PC-9 (cell line): ENCODE data around the gene NCOA3. TPM values are rescaled to one million over a fixed set of nuclear protein-coding genes. Genes with fewer than 3 reads are reported as not detected.

Source experiments
- BruUV-seq: library from RNA; stranded (reverse); fragments of 400-500 nt; replicated peaks from 2 replicates; lab custom pipeline; 2021; lab: Mats Ljungman, UMichigan
- CTCF ChIA-PET: fragments of 300-600 bp; sonication (Branson Sonifier 250); formaldehyde crosslinking; loops from one replicate; lab custom pipeline; 2022; ENCODE audit warnings: antibody characterized with exemption; lab: Charles Lee
- POLR2A ChIA-PET: fragments of 300-600 bp; sonication (Branson Sonifier 250); formaldehyde crosslinking; loops from one replicate; lab custom pipeline; 2022; ENCODE audit warnings: antibody characterized with exemption; ENCODE audit not compliant: unreplicated experiment; lab: Charles Lee
- DNase-seq, 2 experiments: peaks; one replicate each; pipeline versions ENCODE4 v3.0.0 to v3.0.0-alpha.2; 2015 to 2022; ENCODE audit warnings: mixed read lengths in 1 of 2
- H2AFZ ChIP-seq: fragments of 200-600 bp; sonication (generic); 2 replicates; pipeline ENCODE4 v1.8.1; 2017; ENCODE audit warnings: antibody characterized with exemption
- H3F3A ChIP-seq: fragments of 200-600 bp; sonication (generic); 2 replicates; pipeline ENCODE4 v1.8.1; 2017; ENCODE audit warnings: antibody characterized with exemption, mild to moderate bottlenecking, low read depth; ENCODE audit not compliant: insufficient read depth
- H3K27ac ChIP-seq: fragments of 200-600 bp; sonication (generic); 2 replicates; pipeline ENCODE4 v1.6.1; 2016; ENCODE audit warnings: mixed run types
- H3K27me3 ChIP-seq: fragments of 200-600 bp; sonication (generic); 2 replicates; pipeline ENCODE4 v1.6.1; 2016; ENCODE audit warnings: low read depth, mixed run types; ENCODE audit not compliant: insufficient read depth
- H3K36me3 ChIP-seq: fragments of 200-600 bp; sonication (generic); 2 replicates; pipeline ENCODE4 v1.6.1; 2016; ENCODE audit warnings: low read depth, mixed run types
- H3K4me1 ChIP-seq: fragments of 200-600 bp; sonication (generic); replicated peaks from 2 replicates; pipeline ENCODE4 v1.6.1; 2016; ENCODE audit warnings: mixed run types; ENCODE audit not compliant: insufficient read depth
- H3K4me2 ChIP-seq: fragments of 200-600 bp; sonication (generic); 2 replicates; pipeline ENCODE4 v1.6.1; 2017; ENCODE audit warnings: mixed run types
- H3K4me3 ChIP-seq: fragments of 200-600 bp; sonication (generic); 2 replicates; pipeline ENCODE4 v1.6.1; 2016; ENCODE audit warnings: mixed run types
- H3K79me2 ChIP-seq: fragments of 200-600 bp; sonication (generic); 2 replicates; pipeline ENCODE4 v1.6.1; 2017; ENCODE audit warnings: low read depth, mixed run types
- H3K9me2 ChIP-seq: fragments of 200-600 bp; sonication (generic); 2 replicates; pipeline ENCODE4 v1.8.1; 2017; ENCODE audit warnings: mild to moderate bottlenecking; ENCODE audit not compliant: insufficient read depth
- H3K9me3 ChIP-seq: fragments of 200-600 bp; sonication (generic); 2 replicates; pipeline ENCODE4 v1.8.1; 2016; ENCODE audit warnings: low read depth; ENCODE audit not compliant: insufficient read depth
- H4K20me1 ChIP-seq: fragments of 200-600 bp; sonication (generic); 2 replicates; pipeline ENCODE4 v1.8.1; 2017; ENCODE audit not compliant: insufficient read depth
- EZH2 ChIP-seq: fragments of 200-600 bp; sonication (generic); IDR thresholded peaks from 2 replicates; pipeline ENCODE4 v1.8.0; 2017; ENCODE audit warnings: antibody characterized with exemption, low read depth
- intact Hi-C: fragments of 100-400 bp; cut with micrococcal nuclease; formaldehyde crosslinking; loops from one replicate; pipeline ENCODE4 v1.10.0; 2022; ENCODE audit not compliant: unreplicated experiment
- total RNA-seq: library from RNA; stranded (reverse); gene quantifications from 2 replicates; pipeline ENCODE4 v1.2.3, GENCODE V29; 2021
- TF ChIP-seq, protein P1 (sequence below): fragments of 200-600 bp; sonication (generic); conservative IDR thresholded peaks from 2 replicates; pipeline ENCODE4 v1.6.1; 2017; ENCODE audit warnings: mixed run types, antibody characterized with exemption, mild to moderate bottlenecking, moderate library complexity

Gene NCOA3
- total RNA-seq, 1 experiment from 2014 or later: 78.0 TPM

DNA sequence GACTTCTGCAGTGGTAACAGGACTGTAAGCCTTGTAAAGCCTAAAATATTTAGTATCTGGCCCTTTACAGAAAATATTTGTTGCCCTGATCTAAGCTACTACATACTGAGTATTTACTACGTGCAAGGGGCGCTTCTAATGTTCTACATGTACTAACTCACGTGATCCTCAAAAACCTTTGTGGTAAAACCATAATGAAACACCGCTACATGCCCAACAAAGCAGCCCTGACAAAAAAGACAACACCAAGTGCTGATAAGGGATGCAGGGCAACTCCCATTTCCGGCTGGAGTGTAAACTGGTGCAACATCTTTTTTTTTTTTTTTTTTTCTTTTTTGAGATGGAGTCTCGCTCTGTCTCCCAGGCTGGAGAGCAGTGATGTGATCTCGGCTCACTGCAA lies 198.6 kb downstream of the NCOA3 start:
- no peak for TF ChIP-seq EZH2
- POLR2A ChIA-PET: no interaction called here
- intact Hi-C loops: no loop called here
- CTCF ChIA-PET: no interaction called here
- H3K27ac ChIP-seq: no peak overlapping the region
- no peak for DNase-seq
- H3K9me2 ChIP-seq: no peaks in the 10 kb centered on the region
- peaks cover 85% of the 10 kb centered on the region for H3K36me3 ChIP-seq
- no peaks in the 10 kb centered on the region for H3K27me3 ChIP-seq
- peaks cover 95% of the 10 kb centered on the region for H4K20me1 ChIP-seq
- peaks cover 86% of the 10 kb centered on the region for H3F3A ChIP-seq
- BruUV-seq: no TSS peak
- no peak overlapping the region for H2AFZ ChIP-seq
- peaks cover 93% of the 10 kb centered on the region for H3K79me2 ChIP-seq
- H3K4me1 ChIP-seq: no peaks in the 10 kb centered on the region
- no peaks in the 10 kb centered on the region for H3K9me3 ChIP-seq
- H3K4me2 ChIP-seq: no peak overlapping the region
- H3K4me3 ChIP-seq: no peak overlapping the region

DNA sequence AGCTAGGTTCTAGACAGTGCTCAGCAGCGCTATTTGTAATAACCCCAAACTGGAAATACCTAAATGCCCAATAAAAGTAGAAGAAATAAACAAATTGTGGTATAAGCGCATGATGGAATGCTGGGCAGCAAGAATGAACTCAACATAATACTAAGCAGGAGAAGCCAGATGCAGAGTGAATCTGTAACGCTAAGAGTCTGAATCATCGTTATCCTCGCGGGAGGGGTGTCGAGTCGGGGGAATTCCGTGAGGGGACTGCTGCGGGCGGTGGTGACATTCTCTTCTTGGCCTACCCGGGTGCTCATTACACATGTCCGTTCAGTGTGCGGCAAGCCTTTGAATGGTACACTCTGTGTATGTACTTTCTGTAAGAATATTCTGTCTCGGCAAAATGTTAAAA lies 199.9 kb downstream of the NCOA3 start:
- POLR2A ChIA-PET: no interaction called here
- Histone ChIP-seq H3K36me3 (peaks cover 85% of the 10 kb centered on the region), H3K4me1 (no peaks in the 10 kb centered on the region), H3K27me3 (no peaks in the 10 kb centered on the region), H3K9me3 (no peaks in the 10 kb centered on the region), H2AFZ (no peak overlapping the region), H3F3A (peaks cover 85% of the 10 kb centered on the region), H3K9me2 (no peaks in the 10 kb centered on the region), H3K27ac (no peak overlapping the region), H4K20me1 (peaks cover 95% of the 10 kb centered on the region), H3K79me2 (peaks cover 94% of the 10 kb centered on the region), H3K4me3 (no peak overlapping the region), H3K4me2 (no peak overlapping the region)
- CTCF ChIA-PET: no interaction called here
- no TSS peak for BruUV-seq
- intact Hi-C loops: no loop called here
- no peak for DNase-seq
- TF ChIP-seq EZH2: no peak
- TF ChIP-seq, protein P1, sequence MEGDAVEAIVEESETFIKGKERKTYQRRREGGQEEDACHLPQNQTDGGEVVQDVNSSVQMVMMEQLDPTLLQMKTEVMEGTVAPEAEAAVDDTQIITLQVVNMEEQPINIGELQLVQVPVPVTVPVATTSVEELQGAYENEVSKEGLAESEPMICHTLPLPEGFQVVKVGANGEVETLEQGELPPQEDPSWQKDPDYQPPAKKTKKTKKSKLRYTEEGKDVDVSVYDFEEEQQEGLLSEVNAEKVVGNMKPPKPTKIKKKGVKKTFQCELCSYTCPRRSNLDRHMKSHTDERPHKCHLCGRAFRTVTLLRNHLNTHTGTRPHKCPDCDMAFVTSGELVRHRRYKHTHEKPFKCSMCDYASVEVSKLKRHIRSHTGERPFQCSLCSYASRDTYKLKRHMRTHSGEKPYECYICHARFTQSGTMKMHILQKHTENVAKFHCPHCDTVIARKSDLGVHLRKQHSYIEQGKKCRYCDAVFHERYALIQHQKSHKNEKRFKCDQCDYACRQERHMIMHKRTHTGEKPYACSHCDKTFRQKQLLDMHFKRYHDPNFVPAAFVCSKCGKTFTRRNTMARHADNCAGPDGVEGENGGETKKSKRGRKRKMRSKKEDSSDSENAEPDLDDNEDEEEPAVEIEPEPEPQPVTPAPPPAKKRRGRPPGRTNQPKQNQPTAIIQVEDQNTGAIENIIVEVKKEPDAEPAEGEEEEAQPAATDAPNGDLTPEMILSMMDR: no peak

DNA sequence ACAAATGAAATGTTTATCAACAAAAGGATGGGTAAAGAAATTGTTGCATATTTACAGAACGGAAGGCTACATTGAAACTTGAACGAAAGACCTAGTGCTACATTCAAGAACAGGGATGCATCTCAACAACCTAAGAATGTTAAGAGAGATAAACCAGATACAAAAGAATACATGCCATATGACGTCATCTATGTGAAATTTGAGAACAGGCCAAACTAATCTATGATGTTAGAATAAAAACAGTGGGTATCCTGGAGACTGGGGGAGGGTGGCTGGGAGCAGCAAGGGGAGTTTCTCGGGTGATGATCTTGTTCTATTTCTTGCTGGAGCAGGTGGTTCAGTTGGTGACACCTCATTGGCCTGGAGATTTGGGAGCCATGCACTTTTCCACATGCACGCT lies 202.1 kb downstream of the NCOA3 start:
- CTCF ChIA-PET: no interaction called here
- H3K79me2 ChIP-seq: peaks cover 93% of the 10 kb centered on the region
- peaks cover 97% of the 10 kb centered on the region for H4K20me1 ChIP-seq
- intact Hi-C loops: no loop called here
- H3K36me3 ChIP-seq: peaks cover 76% of the 10 kb centered on the region
- no peak overlapping the region for H3K4me2 ChIP-seq
- no peaks in the 10 kb centered on the region for H3K9me3 ChIP-seq
- no TSS peak for BruUV-seq
- no peaks in the 10 kb centered on the region for H3K27me3 ChIP-seq
- H3F3A ChIP-seq: peaks cover 86% of the 10 kb centered on the region
- no peak for DNase-seq
- no peak for TF ChIP-seq EZH2
- TF ChIP-seq, protein P1: no peak
- H3K4me3 ChIP-seq: no peak overlapping the region
- no peaks in the 10 kb centered on the region for H3K4me1 ChIP-seq
- H3K27ac ChIP-seq: no peak overlapping the region
- no peaks in the 10 kb centered on the region for H3K9me2 ChIP-seq
- no peak overlapping the region for H2AFZ ChIP-seq
- POLR2A ChIA-PET: no interaction called here
